ENCODE results near the gene IL17RE. TPM values are rescaled to one million over a fixed set of nuclear protein-coding genes. Genes with fewer than 3 reads are reported as not detected.

IL17RE gene
- total and polyA plus RNA-seq, 9 donors, result 1.0 to 6.5 (median 3.0) TPM

DNA sequence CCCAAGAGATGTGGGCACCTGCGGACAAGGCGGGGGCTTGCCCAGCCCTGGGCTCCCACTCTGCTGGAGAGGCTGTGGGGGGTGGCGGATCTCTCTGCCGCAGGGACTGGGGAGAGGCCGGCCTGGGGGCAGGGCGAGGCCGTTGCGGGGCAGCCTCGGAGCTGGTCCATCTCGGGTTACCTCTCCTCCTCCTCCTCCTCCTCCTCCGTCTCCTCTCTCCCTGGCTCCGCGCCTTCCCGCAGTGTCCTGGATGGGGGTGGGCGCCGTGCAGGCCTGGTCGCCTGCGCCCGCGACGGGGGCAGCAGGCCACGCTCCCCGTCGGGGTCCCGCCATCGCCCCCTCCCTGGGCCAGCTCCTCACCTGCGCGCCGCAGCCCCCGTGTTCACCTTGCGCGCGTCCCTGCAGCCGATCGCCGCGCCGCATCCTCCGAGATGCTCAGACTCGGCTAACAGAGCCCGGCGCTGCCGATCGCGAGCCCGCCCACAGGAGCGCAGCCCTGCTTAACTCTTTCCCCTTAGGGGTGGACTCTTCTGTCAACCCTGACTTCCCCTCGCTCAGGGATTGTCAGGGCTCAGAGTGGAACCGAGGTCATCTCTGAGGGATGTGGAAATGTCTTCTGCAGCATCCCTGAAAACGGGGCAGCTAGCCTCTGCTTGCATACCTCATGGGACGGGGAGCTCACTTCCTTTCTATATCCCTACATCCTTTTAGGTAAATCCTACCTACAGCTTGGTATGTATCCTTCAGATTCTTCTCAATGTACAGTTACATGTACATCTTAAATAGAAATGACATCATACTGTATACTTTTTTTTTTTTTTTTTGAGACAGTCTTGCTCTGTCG is 49.5 kb downstream of the IL17RE start, which contains the start of gene PRRT3:
Gene PRRT3, minus strand, starts transcription at position 447 of the 844 bp plus-strand sequence. CDS start 2,293 bp downstream, outside the sequence.
- Histone ChIP-seq H3K9me3 (replicated peaks; ENCODE audit: control insufficient read depth, low read depth, low read length) (no peaks in the 10 kb centered on the region), H3K27me3 (ENCODE audit: control insufficient read depth, insufficient read depth, low read length) (no peaks in the 10 kb centered on the region), H3K4me3 (ENCODE audit: low read length) (peak within 1 kb of the TSS; percentile 32), H3K36me3 (ENCODE audit: control insufficient read depth, insufficient read depth, low read length) (peaks cover 12% of the 10 kb centered on the region), H3K27ac (ENCODE audit: low read length) (no peak within 1 kb of the TSS), H3K4me1 (ENCODE audit: control insufficient read depth, insufficient read depth, low read length) (peaks cover 20% of the 10 kb centered on the region)
- WGBS (ENCODE audit: insufficient coverage), result under 1% methylated on average over 29 of the region's 52 CpGs
- DNase-seq, result peak; percentile 53

DNA sequence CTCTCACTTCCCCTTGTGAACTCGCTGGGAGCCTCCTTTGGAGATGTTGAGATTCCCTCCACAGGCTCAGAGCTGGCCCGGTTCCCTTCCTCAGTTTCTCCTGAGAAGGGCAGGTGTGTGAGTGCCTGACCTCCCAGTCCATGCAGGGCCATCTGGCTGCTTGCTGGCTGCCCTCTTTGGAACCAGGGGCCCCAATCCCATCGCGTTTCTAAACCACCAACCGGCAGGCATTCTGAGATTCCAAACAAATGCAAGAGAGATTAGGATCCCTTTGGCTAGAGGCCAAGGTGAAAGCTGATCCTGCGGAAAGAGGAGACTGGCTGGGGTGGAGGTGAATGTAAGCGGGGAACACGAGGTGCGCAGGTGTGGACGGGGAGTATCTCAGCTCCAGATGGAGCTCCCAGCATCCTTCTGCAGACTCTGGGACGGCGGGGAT is 52.4 kb downstream of the IL17RE start:
- no peak overlapping the region for H3K27ac ChIP-seq (ENCODE audit: low read length)
- 23% methylated on average over 5 of the region's 12 CpGs for WGBS (ENCODE audit: insufficient coverage)

DNA sequence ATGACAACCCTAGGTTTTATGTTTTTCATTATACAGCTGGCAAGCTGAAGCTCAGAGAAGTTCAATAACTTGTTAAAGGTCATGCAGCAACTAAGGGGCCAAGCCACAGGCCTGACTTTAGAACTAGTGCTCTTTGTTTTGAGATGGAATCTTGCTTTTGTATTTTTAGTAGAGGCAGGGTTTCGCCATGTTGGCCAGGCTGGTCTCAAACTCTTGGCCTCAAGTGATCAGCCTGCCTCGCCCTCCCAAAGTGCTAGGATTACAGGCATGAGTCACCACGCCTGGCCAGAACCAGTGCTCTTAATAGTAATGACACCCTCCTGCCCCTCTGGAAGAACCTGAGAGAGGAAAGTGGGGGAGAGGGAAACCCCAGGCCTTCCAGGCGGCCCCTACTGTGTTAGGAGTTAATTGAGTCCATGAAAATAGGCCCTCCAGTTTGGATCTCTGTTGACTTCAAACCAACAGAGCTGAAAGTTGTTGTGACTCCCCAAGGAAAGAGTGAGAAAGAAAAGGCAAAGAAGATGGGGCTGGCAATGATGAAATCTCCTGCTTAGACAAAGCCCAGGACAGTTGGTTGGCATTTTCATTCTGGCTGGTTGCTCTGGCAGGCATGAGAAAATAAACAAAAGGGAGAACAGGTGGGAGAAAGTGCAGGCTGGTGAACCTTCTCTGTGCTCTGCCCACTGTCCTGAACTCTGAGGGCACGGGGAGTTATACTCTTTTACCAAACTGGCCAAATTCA is 53.1 kb downstream of the IL17RE start:
- Histone ChIP-seq H3K4me3 (ENCODE audit: low read length) (no peak overlapping the region), H3K4me1 (ENCODE audit: control insufficient read depth, insufficient read depth, low read length) (peaks cover 14% of the 10 kb centered on the region), H3K27me3 (ENCODE audit: control insufficient read depth, insufficient read depth, low read length) (no peaks in the 10 kb centered on the region), H3K36me3 (ENCODE audit: control insufficient read depth, insufficient read depth, low read length) (peaks cover under 1% of the 10 kb centered on the region), H3K27ac (ENCODE audit: low read length) (no peak overlapping the region), H3K9me3 (replicated peaks; ENCODE audit: control insufficient read depth, low read depth, low read length) (no peaks in the 10 kb centered on the region)
- no peak for DNase-seq
- 84% methylated on average over 2 of the region's 5 CpGs for WGBS (ENCODE audit: insufficient coverage)

More for the DNA sequence above, 52.4 kb downstream of the IL17RE start:
- Histone ChIP-seq H3K36me3 (ENCODE audit: control insufficient read depth, insufficient read depth, low read length) (peaks cover 2% of the 10 kb centered on the region), H3K9me3 (replicated peaks; ENCODE audit: control insufficient read depth, low read depth, low read length) (no peaks in the 10 kb centered on the region), H3K27me3 (ENCODE audit: control insufficient read depth, insufficient read depth, low read length) (no peaks in the 10 kb centered on the region), H3K4me1 (ENCODE audit: control insufficient read depth, insufficient read depth, low read length) (peaks cover 14% of the 10 kb centered on the region), H3K4me3 (ENCODE audit: low read length) (no peak overlapping the region)
- DNase-seq, result no peak

DNA sequence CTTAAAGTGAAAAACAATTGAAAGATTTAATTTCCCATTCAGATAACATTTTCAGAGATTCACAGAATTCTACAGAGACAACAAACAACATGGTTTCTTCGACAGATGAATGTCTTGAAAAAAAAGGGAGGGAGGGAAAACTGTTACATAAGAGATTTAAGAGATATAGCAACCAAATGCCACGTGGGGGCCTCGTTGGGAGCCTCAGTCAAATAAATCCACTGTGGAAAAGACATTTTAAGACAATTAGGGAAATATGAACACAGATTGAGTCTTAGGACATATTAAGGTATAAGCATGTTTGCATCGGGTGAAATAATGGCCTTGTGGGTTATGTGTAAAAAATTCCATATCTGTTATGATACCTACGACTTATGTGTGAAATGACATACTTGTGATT is 54.6 kb downstream of the IL17RE start:
- H3K27ac ChIP-seq (ENCODE audit: low read length), result no peak overlapping the region
- WGBS (ENCODE audit: insufficient coverage), result 0% methylated on average over 2 of the region's 5 CpGs

DNA sequence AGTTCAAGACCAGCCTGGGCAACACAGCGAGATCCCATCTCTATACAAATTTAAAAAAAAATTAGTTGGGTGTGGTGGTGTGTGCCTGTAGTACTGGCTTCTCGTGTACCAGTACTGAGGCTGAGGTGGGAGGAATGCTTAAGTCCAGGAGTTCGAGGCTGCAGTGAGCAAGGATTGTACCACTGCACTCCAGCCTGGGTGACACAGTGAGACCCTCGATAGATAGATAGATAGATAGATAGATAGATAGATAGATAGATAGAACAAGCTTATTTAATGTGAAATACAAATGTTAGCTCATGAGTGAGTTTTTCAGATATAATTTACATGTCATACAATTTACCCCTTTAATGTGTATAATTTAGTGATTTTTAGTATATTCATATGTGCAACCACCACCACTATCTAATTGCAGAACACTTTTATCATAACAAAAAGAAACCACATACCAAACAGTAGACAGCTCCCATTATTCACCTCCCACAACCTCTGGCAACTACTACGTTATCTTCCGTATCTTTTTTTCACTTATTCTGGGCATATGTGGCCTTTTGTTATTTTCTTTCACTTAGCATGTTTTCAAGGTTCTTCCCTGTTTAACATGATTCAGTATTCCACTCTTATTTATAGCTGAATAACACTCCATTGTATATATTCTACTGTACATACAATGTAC is 62.7 kb downstream of the IL17RE start:
- no CpG with 5 or more reads among the region's 6 CpGs for WGBS (ENCODE audit: insufficient coverage)
- Histone ChIP-seq H3K4me1 (ENCODE audit: control insufficient read depth, insufficient read depth, low read length) (no peaks in the 10 kb centered on the region), H3K27me3 (ENCODE audit: control insufficient read depth, insufficient read depth, low read length) (no peaks in the 10 kb centered on the region), H3K4me3 (ENCODE audit: low read length) (no peak overlapping the region), H3K27ac (ENCODE audit: low read length) (no peak overlapping the region), H3K9me3 (replicated peaks; ENCODE audit: control insufficient read depth, low read depth, low read length) (no peaks in the 10 kb centered on the region), H3K36me3 (ENCODE audit: control insufficient read depth, insufficient read depth, low read length) (peaks cover 44% of the 10 kb centered on the region)
- no peak for DNase-seq

More for the DNA sequence above, 54.6 kb downstream of the IL17RE start:
- Histone ChIP-seq H3K4me1 (ENCODE audit: control insufficient read depth, insufficient read depth, low read length) (peaks cover 3% of the 10 kb centered on the region), H3K36me3 (ENCODE audit: control insufficient read depth, insufficient read depth, low read length) (peaks cover 8% of the 10 kb centered on the region), H3K4me3 (ENCODE audit: low read length) (no peak overlapping the region), H3K27me3 (ENCODE audit: control insufficient read depth, insufficient read depth, low read length) (no peaks in the 10 kb centered on the region), H3K9me3 (replicated peaks; ENCODE audit: control insufficient read depth, low read depth, low read length) (no peaks in the 10 kb centered on the region)
- DNase-seq, result no peak

Other genes with a start within 250 kb of the IL17RE start
- 0.09 TPM for gene CPNE9, start 199.0 kb upstream of the IL17RE start, total RNA-seq
- gene CPNE9, start 199.0 kb upstream of the IL17RE start, polyA plus RNA-seq (ENCODE audit: insufficient read depth in 1 of 8, insufficient read length in 8 of 8, low replicate concordance in 1 of 8), result under 1 TPM in 2 of 8 donors, not detected in 6; 0.06 to 0.14 TPM
- gene BRPF1, start 171.1 kb upstream of the IL17RE start, total RNA-seq, result 11.8 TPM
- 10 to 100 TPM; 11.6 to 17.1 (median 13.9) TPM for gene BRPF1, start 171.1 kb upstream of the IL17RE start, polyA plus RNA-seq (ENCODE audit: insufficient read depth in 1 of 8, insufficient read length in 8 of 8, low replicate concordance in 1 of 8)
- 21.4 TPM for gene OGG1, start 152.9 kb upstream of the IL17RE start, total RNA-seq
- gene OGG1, start 152.9 kb upstream of the IL17RE start, polyA plus RNA-seq (ENCODE audit: insufficient read depth in 1 of 8, insufficient read length in 8 of 8, low replicate concordance in 1 of 8), result 10 to 100 TPM; 24.0 to 38.6 (median 30.0) TPM
- 19.8 TPM for gene CAMK1, start 132.9 kb upstream of the IL17RE start, total RNA-seq
- gene CAMK1, start 132.9 kb upstream of the IL17RE start, polyA plus RNA-seq (ENCODE audit: insufficient read depth in 1 of 8, insufficient read length in 8 of 8, low replicate concordance in 1 of 8), result 10 to 100 TPM; 12.3 to 22.0 (median 16.6) TPM
- 41.3 TPM for gene TADA3, start 110.4 kb upstream of the IL17RE start, total RNA-seq
- gene TADA3, start 110.4 kb upstream of the IL17RE start, polyA plus RNA-seq (ENCODE audit: insufficient read depth in 1 of 8, insufficient read length in 8 of 8, low replicate concordance in 1 of 8), result 10 to 100 TPM; 54.4 to 64.2 (median 59.9) TPM
- 88.8 TPM for gene ARPC4, start 109.8 kb upstream of the IL17RE start, total RNA-seq
- gene ARPC4, start 109.8 kb upstream of the IL17RE start, polyA plus RNA-seq (ENCODE audit: insufficient read depth in 1 of 8, insufficient read length in 8 of 8, low replicate concordance in 1 of 8), result 100 to 1,000 TPM in 2 of 8 donors, 10 to 100 TPM in 6; 74.9 to 107 (median 87.7) TPM
- gene TTLL3, start 92.6 kb upstream of the IL17RE start, total RNA-seq, result 21.4 TPM
- gene TTLL3, start 92.6 kb upstream of the IL17RE start, polyA plus RNA-seq (ENCODE audit: insufficient read depth in 1 of 8, insufficient read length in 8 of 8, low replicate concordance in 1 of 8), result 10 to 100 TPM; 12.6 to 35.7 (median 27.1) TPM
- gene RPUSD3, start 58.8 kb upstream of the IL17RE start, total RNA-seq, result 23.9 TPM
- gene RPUSD3, start 58.8 kb upstream of the IL17RE start, polyA plus RNA-seq (ENCODE audit: insufficient read depth in 1 of 8, insufficient read length in 8 of 8, low replicate concordance in 1 of 8), result 10 to 100 TPM; 18.6 to 32.7 (median 25.6) TPM
- 0.13 TPM for gene CIDEC, start 22.6 kb upstream of the IL17RE start, total RNA-seq
- gene CIDEC, start 22.6 kb upstream of the IL17RE start, polyA plus RNA-seq (ENCODE audit: insufficient read depth in 1 of 8, insufficient read length in 8 of 8, low replicate concordance in 1 of 8), result 1 to 10 TPM in 2 of 8 donors, under 1 TPM in 6; 0.16 to 4.1 (median 0.36) TPM
- gene JAGN1, start 12.2 kb upstream of the IL17RE start, total RNA-seq, result 19.7 TPM
- gene JAGN1, start 12.2 kb upstream of the IL17RE start, polyA plus RNA-seq (ENCODE audit: insufficient read depth in 1 of 8, insufficient read length in 8 of 8, low replicate concordance in 1 of 8), result 10 to 100 TPM; 25.0 to 33.3 (median 30.6) TPM
- 17.3 TPM for gene IL17RC, start 14.2 kb downstream of the IL17RE start, total RNA-seq
- 10 to 100 TPM; 18.7 to 26.9 (median 21.4) TPM for gene IL17RC, start 14.2 kb downstream of the IL17RE start, polyA plus RNA-seq (ENCODE audit: insufficient read depth in 1 of 8, insufficient read length in 8 of 8, low replicate concordance in 1 of 8)
- gene CRELD1, start 31.0 kb downstream of the IL17RE start, total RNA-seq, result 42.4 TPM
- gene CRELD1, start 31.0 kb downstream of the IL17RE start, polyA plus RNA-seq (ENCODE audit: insufficient read depth in 1 of 8, insufficient read length in 8 of 8, low replicate concordance in 1 of 8), result 10 to 100 TPM; 22.5 to 41.4 (median 29.9) TPM
- 0.75 TPM for gene PRRT3, start 49.6 kb downstream of the IL17RE start, total RNA-seq
- gene PRRT3, start 49.6 kb downstream of the IL17RE start, polyA plus RNA-seq (ENCODE audit: insufficient read depth in 1 of 8, insufficient read length in 8 of 8, low replicate concordance in 1 of 8), result 1 to 10 TPM; 1.2 to 2.5 (median 1.9) TPM
- 34.7 TPM for gene EMC3, start 84.0 kb downstream of the IL17RE start, total RNA-seq
- gene EMC3, start 84.0 kb downstream of the IL17RE start, polyA plus RNA-seq (ENCODE audit: insufficient read depth in 1 of 8, insufficient read length in 8 of 8, low replicate concordance in 1 of 8), result 10 to 100 TPM; 37.4 to 45.7 (median 40.7) TPM
- 8.2 TPM for gene FANCD2, start 123.6 kb downstream of the IL17RE start, total RNA-seq
- 10 to 100 TPM in 4 of 8 donors, 1 to 10 TPM in 4; 6.5 to 11.5 (median 9.9) TPM for gene FANCD2, start 123.6 kb downstream of the IL17RE start, polyA plus RNA-seq (ENCODE audit: insufficient read depth in 1 of 8, insufficient read length in 8 of 8, low replicate concordance in 1 of 8)
- gene FANCD2OS, start 205.4 kb downstream of the IL17RE start, total RNA-seq, result not detected
- 1 to 10 TPM in 1 of 8 donors, under 1 TPM in 1, not detected in 6; 0.16 to 1.1 TPM for gene FANCD2OS, start 205.4 kb downstream of the IL17RE start, polyA plus RNA-seq (ENCODE audit: insufficient read depth in 1 of 8, insufficient read length in 8 of 8, low replicate concordance in 1 of 8)
- gene BRK1, start 212.8 kb downstream of the IL17RE start, total RNA-seq, result 106 TPM
- gene BRK1, start 212.8 kb downstream of the IL17RE start, polyA plus RNA-seq (ENCODE audit: insufficient read depth in 1 of 8, insufficient read length in 8 of 8, low replicate concordance in 1 of 8), result 100 to 1,000 TPM; 140 to 174 (median 158) TPM
- gene VHL, start 238.9 kb downstream of the IL17RE start, total RNA-seq, result 28.8 TPM
- gene VHL, start 238.9 kb downstream of the IL17RE start, polyA plus RNA-seq (ENCODE audit: insufficient read depth in 1 of 8, insufficient read length in 8 of 8, low replicate concordance in 1 of 8), result 10 to 100 TPM; 38.0 to 56.9 (median 43.7) TPM

Data from muscle of leg (tissue), 11 donors.